Stimulated activated CD8-positive, alpha-beta memory T cell treated with anti-CD3 and anti-CD28 coated beads, Interleukin-12 subunit alpha, Interleukin-12 subunit beta, amount 100 ng/mL, for 24 hours (primary cell): ENCODE measurements around the gene RPL36AL.
"Not testable (repeated sequence)": the region's sequence is repeated elsewhere in the genome, so short reads cannot be mapped to it uniquely, and the experiment has no call there.

Experiments used
- DNase-seq: peaks from one replicate; pipeline ENCODE4 v3.0.0-alpha.2; 2020; ENCODE audit errors: extremely low read depth

The RPL36AL gene

GRCh38 chr14:49619273-49619672 is 1.2 kb downstream of the RPL36AL start:
- DNase-seq: not testable (repeated sequence)

DNA sequence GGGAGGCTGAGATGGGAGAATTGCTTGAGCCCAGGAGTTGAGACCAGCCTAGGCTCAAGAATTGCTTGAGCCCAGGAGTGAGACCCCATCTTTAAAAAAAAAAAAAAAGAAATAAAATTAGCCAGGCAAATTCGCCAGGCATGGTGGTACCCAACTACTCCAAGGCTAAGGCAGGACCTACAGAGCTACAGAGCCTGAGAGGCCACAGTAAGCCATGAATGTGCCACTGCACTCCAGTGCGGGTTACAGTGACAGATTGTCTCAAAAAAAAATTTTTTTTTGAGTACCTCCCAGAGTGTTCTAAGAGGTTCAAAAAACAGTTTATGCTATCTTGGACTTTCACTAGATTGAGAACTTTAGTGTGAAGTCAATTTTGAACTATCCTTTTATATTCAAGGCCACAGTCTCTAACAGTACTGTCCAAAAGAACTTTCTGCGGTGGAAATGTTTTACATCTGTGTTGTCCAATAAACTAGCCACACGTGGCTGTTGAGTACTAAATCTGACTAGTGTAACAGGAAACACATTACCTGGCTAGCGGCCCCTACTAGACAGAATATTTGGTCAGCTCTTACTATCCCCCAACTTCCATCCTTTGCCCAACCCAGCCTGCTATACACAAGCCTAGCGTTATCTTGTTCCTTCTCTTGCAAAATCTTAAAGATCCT is 2.4 kb downstream of the RPL36AL start:
- no peak for DNase-seq

- DNase-seq: no peak
Measured at GRCh38 chr14:49615776-49616175, 4.7 kb downstream of the RPL36AL start.

DNA sequence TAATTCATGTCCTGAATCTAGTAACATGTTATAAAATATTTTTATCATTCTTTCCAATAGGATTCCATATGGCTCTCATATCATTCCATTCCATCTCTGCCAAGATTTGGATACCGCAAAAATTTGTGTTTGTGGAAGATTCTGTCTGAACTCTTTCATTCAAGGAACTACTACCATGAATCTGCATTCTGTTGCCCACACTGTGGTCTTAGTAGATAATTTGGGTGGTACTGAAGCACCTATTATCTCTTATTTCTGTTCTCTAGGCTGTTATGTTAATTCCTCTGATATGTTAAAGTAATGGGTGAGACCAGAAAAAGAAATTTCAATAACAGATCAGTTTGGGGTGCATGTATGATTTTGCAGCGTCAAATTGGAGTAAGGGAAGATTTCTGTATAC is 6.2 kb downstream of the RPL36AL start:
- no peak for DNase-seq

DNA sequence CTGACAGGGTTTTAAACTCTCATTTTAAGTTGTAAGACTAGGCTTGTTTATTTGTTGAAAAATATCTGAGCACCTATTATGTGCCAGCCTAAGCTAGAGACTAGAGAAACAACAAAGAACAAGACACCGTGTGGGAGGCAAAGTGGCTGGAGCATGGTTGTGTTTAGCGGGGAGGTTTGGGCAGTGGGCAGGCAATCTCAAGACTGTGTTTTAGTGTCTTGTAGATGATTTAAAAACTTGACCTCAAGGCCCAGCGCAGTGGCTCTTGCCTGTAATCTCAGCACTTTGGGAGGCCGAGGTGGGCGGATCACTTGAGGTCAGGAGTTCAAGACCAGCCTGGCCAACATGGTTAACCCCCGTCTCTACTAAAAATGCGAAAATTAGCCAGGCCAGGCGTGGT is 7.8 kb downstream of the RPL36AL start:
- no peak for DNase-seq

DNA sequence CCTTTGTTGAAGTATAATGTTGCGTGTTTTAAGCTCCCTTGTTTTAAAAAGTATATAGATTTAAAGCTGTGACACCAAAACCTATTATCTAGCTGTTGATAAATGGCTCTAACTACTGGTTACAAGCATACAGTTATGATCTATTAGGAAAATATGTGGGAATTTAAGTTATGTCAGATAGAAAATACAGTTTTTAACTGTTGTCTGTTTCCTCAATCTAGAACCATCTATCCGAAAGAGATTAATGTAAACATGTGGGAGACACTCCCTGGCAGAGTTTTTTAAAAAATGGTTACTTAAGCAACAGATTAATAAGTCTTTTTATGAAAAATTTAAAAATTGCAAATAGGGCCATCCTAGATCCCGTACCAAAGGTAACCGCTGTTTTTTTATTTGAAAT is 8.2 kb downstream of the RPL36AL start:
- DNase-seq: no peak

DNA sequence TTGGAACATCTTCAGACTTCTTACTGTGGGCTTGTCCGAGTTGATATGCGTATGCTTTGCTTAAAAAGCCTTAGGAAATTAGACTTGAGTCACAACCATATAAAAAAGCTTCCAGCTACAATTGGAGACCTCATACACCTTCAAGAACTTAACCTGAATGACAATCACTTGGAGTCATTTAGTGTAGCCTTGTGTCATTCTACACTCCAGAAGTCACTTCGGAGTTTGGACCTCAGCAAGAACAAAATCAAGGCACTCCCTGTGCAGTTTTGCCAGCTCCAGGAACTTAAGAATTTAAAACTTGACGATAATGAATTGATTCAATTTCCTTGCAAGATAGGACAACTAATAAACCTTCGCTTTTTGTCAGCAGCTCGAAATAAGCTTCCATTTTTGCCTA is 12.8 kb downstream of the RPL36AL start:
- no peak for DNase-seq

GRCh38 chr14:49598485-49599300 is 21.7 kb downstream of the RPL36AL start, which contains the start of gene LRR1:
TSS of gene LRR1 (plus strand) at chr14:49598940. CDS start at chr14:49599021, 81 bp downstream.
- DNase-seq: peak; percentile 70

DNA sequence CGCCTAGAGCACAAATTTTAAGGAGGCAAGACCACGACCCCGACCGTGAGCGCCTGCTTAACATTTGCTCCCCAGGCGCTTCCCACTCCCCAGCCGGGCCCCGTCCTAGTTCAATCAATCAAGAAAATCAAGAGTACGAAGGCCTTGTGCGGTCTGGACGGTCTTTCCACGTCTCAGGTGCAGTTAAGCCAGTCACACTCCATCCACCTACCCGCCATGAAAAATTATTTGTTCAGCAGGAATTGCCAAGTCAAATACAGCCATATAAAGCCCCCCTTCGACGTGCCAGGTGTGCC is 22.3 kb downstream of the RPL36AL start:
- DNase-seq: no peak

- no peak for DNase-seq
Measured at GRCh38 chr14:49594347-49595091, 25.9 kb downstream of the RPL36AL start.

DNA sequence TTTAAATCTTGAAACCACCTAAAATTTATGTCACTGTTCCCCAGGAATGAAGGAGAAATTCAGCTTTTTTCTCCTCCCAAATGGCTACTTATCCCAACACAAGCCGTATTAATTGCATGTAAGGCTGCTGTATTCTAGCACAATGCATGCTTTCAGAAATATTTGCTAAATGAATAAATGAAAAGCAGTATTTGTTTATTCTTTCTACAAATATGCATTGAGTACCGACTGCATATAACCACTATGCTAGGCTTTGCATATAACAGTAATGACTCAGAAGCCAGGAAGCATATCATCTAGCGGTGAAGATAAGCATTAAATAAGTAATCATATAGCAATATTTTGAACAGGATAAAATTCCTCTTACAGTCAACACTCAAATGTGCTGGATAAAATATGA is 27.4 kb downstream of the RPL36AL start:
- DNase-seq: no peak

DNA sequence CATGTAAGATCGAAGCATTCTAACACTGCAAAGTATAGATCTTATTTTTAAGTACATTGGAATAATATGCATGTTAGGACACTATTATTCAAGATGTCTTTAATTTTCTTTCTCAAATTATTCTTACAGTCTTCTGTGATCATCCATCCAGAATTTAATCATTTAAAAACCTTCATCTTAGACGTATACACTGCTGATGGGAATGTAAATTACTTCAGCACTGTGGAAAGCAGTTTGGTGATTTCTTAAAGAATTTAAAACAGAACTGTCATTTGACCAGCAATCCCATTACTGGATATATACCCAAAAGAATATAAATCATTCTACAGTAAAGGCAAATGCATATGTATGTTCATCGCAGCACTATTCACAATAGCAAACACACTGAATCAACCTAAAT is 31.0 kb downstream of the RPL36AL start:
- no peak for DNase-seq

- peak; percentile 28 for DNase-seq
Measured at GRCh38 chr14:49586673-49587460, 33.6 kb downstream of the RPL36AL start.

GRCh38 chr14:49585803-49586672 is 34.4 kb downstream of the RPL36AL start, which contains the start of gene RPS29:
TSS of gene RPS29 (minus strand) at chr14:49586380. CDS start at chr14:49586346, 34 bp downstream.
- DNase-seq: peak; percentile 91

GRCh38 chr14:49584981-49585640 is 35.3 kb downstream of the RPL36AL start:
- not testable (repeated sequence) for DNase-seq

DNA sequence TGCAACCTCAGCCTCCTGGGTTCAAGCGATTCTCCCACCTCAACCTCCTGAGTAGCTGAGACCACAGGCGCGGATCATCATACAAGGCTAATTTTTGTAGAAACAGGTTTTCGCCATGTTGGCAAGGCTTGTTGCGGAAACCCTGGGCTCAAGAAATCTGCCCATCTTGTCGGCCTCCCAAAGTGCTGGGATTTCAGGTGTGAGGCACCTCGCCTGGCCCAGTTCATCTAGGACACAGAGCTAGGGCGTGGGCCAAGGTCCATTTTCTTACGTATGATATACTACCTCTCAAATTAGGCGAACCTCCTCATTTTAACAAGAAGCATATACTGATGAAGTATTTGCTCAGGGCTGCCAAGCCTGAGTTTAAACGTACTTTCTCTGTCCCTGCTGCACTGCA is 36.4 kb downstream of the RPL36AL start:
- DNase-seq: no peak

DNA sequence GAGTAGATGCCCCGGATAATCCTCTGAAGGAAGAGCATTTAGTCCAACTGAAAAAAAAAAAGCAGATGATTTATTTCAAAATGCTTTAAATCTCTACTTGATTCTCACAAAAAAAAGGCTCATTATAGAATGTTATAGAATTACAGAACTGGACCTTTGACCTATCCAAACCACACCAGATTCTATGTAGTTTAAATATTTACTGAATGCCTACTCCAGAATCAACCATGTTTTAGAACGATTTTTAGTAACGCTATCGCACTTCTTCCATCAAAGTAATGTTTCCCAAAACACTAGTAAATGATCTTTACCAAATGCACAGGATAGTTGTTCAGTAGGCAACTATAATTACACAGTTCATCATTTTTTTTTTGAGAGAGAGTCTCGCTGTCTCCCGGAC is 36.8 kb downstream of the RPL36AL start:
- no peak for DNase-seq

DNA sequence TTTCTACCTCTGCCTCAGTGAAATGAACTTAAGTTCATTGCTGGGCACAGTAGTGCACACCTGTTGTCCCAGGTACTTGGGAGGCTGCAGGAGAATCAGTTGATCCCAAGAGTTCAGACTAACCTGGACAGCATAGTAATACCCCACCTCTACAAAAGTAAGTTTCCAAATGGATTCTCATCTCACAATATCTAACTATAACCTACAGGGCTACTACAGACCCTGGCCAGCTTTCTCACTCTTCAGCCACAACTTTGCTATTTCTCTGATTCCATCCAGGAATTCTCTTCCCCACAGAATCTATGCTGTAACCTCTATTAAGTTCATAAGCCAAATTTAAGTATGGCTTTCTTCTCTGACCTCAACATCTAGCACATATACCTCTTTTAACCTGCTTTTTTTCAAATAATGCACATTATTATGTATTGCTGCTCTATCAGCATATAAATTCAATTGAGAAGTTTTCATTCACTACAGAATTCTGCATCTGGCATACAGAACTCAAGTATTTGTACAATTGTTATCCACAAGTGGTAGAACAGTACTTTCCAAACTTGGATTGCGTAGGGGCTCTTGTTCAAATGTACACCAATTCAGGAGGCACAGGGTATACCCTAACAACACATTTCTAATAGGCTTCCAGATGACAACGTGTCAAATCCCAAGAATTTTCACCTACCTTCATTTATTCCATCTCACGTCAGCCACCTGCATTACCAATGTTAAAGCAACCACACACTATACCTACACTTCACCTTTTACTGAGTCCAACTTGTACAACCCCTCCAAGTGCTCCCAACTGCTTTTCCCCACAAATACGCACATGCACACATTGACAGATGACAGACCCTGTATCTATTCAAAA is 38.1 kb downstream of the RPL36AL start:
- no peak for DNase-seq
